ENCODE measurements around the gene DYNC2I2.
"Not testable (repeated sequence)": the region's sequence is repeated elsewhere in the genome, so short reads cannot be mapped to it uniquely, and the experiment has no call there.

Gene DYNC2I2

GRCh38 chr9:128685636-128686489 lies 29.2 kb upstream of the DYNC2I2 start:
- no peak for DNase-seq

- DNase-seq, result peak; percentile 93
Measured at GRCh38 chr9:128684325-128685199, 27.9 kb upstream of the DYNC2I2 start.

GRCh38 chr9:128684065-128684324 lies 27.3 kb upstream of the DYNC2I2 start:
- DNase-seq, result no peak

GRCh38 chr9:128683340-128684064 lies 26.9 kb upstream of the DYNC2I2 start:
- peak; percentile 78 for DNase-seq

GRCh38 chr9:128677794-128678193 lies 21.1 kb upstream of the DYNC2I2 start:
- DNase-seq, result no peak

- no peak for DNase-seq
Measured at GRCh38 chr9:128675382-128675781, 18.7 kb upstream of the DYNC2I2 start.

- no peak for DNase-seq
Measured at GRCh38 chr9:128669786-128670185, 13.1 kb upstream of the DYNC2I2 start.

GRCh38 chr9:128666481-128666941 lies 9.9 kb upstream of the DYNC2I2 start:
- DNase-seq, result not testable (repeated sequence)

GRCh38 chr9:128657796-128658195 lies 1.1 kb upstream of the DYNC2I2 start:
- no peak for DNase-seq

- no peak for DNase-seq
Measured at GRCh38 chr9:128657344-128657704, 677 bp upstream of the DYNC2I2 start.

GRCh38 chr9:128654481-128654880 lies 2.2 kb downstream of the DYNC2I2 start:
- DNase-seq, result no peak

- DNase-seq, result no peak
Measured at GRCh38 chr9:128653908-128654307, 2.7 kb downstream of the DYNC2I2 start.

- no peak for DNase-seq
Measured at GRCh38 chr9:128651798-128652197, 4.8 kb downstream of the DYNC2I2 start.

- DNase-seq, result peak; percentile 57
Measured at GRCh38 chr9:128648206-128648605, 8.4 kb downstream of the DYNC2I2 start.

GRCh38 chr9:128643519-128644300 lies 12.9 kb downstream of the DYNC2I2 start:
- DNase-seq, result peak; percentile 61

GRCh38 chr9:128642675-128643245 lies 13.9 kb downstream of the DYNC2I2 start:
- no peak for DNase-seq

GRCh38 chr9:128640603-128641002 lies 16.0 kb downstream of the DYNC2I2 start:
- no peak for DNase-seq

- no peak for DNase-seq
Measured at GRCh38 chr9:128638580-128638979, 18.1 kb downstream of the DYNC2I2 start.

GRCh38 chr9:128637656-128638055 lies 19.0 kb downstream of the DYNC2I2 start:
- DNase-seq, result no peak

GRCh38 chr9:128636556-128637530 lies 19.8 kb downstream of the DYNC2I2 start:
- DNase-seq, result peak; percentile 47

GRCh38 chr9:128636024-128636390 lies 20.6 kb downstream of the DYNC2I2 start:
- DNase-seq, result peak; percentile 52
